Small intestine (tissue), 7 donors: ENCODE results near the gene PXK. TPM values are rescaled to one million over a fixed set of nuclear protein-coding genes. Genes with fewer than 3 reads are reported as not detected.

Experiments
- DNase-seq, 2 donors: peaks; one replicate each; pipeline versions ENCODE4 v3.0.0 to v3.0.0-alpha.2; 2013
- FAIRE-seq: peaks from 2 replicates; lab custom pipeline; 2012; peaks lifted over from hg19 to GRCh38; lab: Jason Lieb, UNC
- H3K27ac ChIP-seq, 3 donors: one replicate each; pipeline ENCODE4 v1.5.1; 2013; ENCODE audit warnings: low read length in 2 of 3, mild to moderate bottlenecking in 2 of 3, control low read depth in 1 of 3, inconsistent platforms in 1 of 3, low read depth in 1 of 3, moderate library complexity in 1 of 3
- H3K27me3 ChIP-seq, 3 donors: one replicate each; pipeline ENCODE4 v1.6.1; 2013; ENCODE audit warnings: low read length in 3 of 3, inconsistent platforms in 1 of 3; ENCODE audit not compliant: control insufficient read depth in 3 of 3, insufficient read depth in 3 of 3
- H3K36me3 ChIP-seq, 3 donors: one replicate each; pipeline ENCODE4 v1.6.1; 2013; ENCODE audit warnings: low read length in 3 of 3, inconsistent platforms in 1 of 3, low read depth in 1 of 3, mild to moderate bottlenecking in 1 of 3, moderate library complexity in 1 of 3; ENCODE audit not compliant: control insufficient read depth in 3 of 3, insufficient read depth in 2 of 3
- H3K4me1 ChIP-seq, 3 donors: one replicate each; pipeline ENCODE4 v1.6.1; 2013; ENCODE audit warnings: low read length in 2 of 3, inconsistent platforms in 1 of 3, low read depth in 1 of 3, mild to moderate bottlenecking in 1 of 3, moderate library complexity in 1 of 3; ENCODE audit not compliant: control insufficient read depth in 3 of 3, insufficient read depth in 2 of 3
- H3K4me3 ChIP-seq, 3 donors: one replicate each; pipeline ENCODE4 v1.5.1; 2013; ENCODE audit warnings: low read length in 3 of 3, control low read depth in 1 of 3, inconsistent platforms in 1 of 3, low read depth in 1 of 3, mild to moderate bottlenecking in 1 of 3, moderate library complexity in 1 of 3
- H3K9me3 ChIP-seq, 2 donors: one replicate each; pipeline ENCODE4 v1.6.1; 2013; ENCODE audit warnings: low read depth in 1 of 2, low read length in 1 of 2; ENCODE audit not compliant: control insufficient read depth in 2 of 2, insufficient read depth in 1 of 2
- WGBS, 3 donors: extraction: QIAGEN DNeasy Blood & Tissue Kit; methylation state at CpG; one replicate each; pipeline ENCODE4 v1.1.7; 2013; 5-methylcytosine and 5-hydroxymethylcytosine counted together
- polyA plus RNA-seq, 4 donors: library from polyadenylated mRNA; stranded (reverse) in 3 of 4; unstranded in 1 of 4; fragments of 200-250 nt in 3 of 4; fragments of 120-200 nt in 1 of 4; gene quantifications; one replicate each; pipeline versions ENCODE4 v1.2.1 to v1.2.3, GENCODE V29; 2013
- donor health status: healthy with polysubstance abuse.
- donor health status: control.
- donor health status: control.
- donor health status: Bipolar disorder and iron deficiency.
- donor health status: healthy.

The PXK gene
- polyA plus RNA-seq, 4 donors: 5.1 to 14.2 (median 9.2) TPM

GRCh38 chr3:58416191-58416590 lies 83.5 kb downstream of the PXK start:
- 86 to 96% (median 92%) methylated on average over 2 of the region's 2 CpGs for WGBS, 3 donors
- DNase-seq (no peak), FAIRE-seq (no peak)
- Histone ChIP-seq H3K27ac (no peak overlapping the region), H3K27me3 (no peaks in the 10 kb centered on the region), H3K9me3 (no peaks in the 10 kb centered on the region), H3K4me1 (peaks cover 0 to 8% (median 0%) of the 10 kb centered on the region in 3 donors), H3K4me3 (no peak overlapping the region), H3K36me3 (peaks cover 0 to 11% (median 0%) of the 10 kb centered on the region in 3 donors)

GRCh38 chr3:58417075-58417474 lies 84.4 kb downstream of the PXK start:
- Histone ChIP-seq H3K36me3 (peaks cover 0 to 16% (median 0%) of the 10 kb centered on the region in 3 donors), H3K4me3 (no peak overlapping the region), H3K27me3 (no peaks in the 10 kb centered on the region), H3K27ac (no peak overlapping the region), H3K4me1 (peaks cover 0 to 15% (median 0%) of the 10 kb centered on the region in 3 donors), H3K9me3 (no peaks in the 10 kb centered on the region)
- 28 to 70% (median 64%) methylated on average over 2 of the region's 2 CpGs for WGBS, 3 donors
- FAIRE-seq (no peak), DNase-seq (peak in 1 of 2 donors; percentile 52)

DNA sequence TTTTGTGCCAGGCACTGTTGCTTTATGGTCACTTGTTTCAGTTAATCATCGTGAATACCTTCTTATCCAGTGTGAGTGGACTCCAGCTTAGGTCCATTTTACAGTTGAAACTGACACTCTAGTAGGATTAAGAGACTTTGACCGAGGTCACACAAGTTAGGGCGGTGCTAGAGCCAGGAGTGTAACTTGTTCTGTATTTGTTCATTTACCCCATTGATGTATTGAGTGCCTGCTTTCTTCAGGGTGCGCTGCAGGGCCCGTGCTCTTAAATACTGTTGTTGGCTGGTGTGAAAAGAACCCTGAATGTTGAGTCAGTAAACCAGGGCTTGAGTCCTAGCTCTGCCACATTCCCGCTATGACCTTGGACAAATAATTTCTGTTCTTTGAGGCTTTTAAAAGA lies 85.5 kb downstream of the PXK start:
- H3K9me3 ChIP-seq: no peaks in the 10 kb centered on the region
- no peaks in the 10 kb centered on the region for H3K27me3 ChIP-seq
- H3K4me1 ChIP-seq: peaks cover 0 to 24% (median 0%) of the 10 kb centered on the region in 3 donors
- WGBS, 3 donors: 74 to 82% (median 74%) methylated on average over 6 of the region's 6 CpGs
- no peak overlapping the region for H3K27ac ChIP-seq
- H3K4me3 ChIP-seq: no peak overlapping the region
- H3K36me3 ChIP-seq: peaks cover 0 to 19% (median 3%) of the 10 kb centered on the region in 3 donors
- no peak for DNase-seq
- FAIRE-seq: no peak

GRCh38 chr3:58419780-58420507 lies 87.3 kb downstream of the PXK start:
- peaks cover 0 to 29% (median 0%) of the 10 kb centered on the region in 3 donors for H3K4me1 ChIP-seq
- WGBS, 3 donors: 49 to 62% (median 55%) methylated on average over 7 of the region's 7 CpGs
- peak overlapping the region; percentile 13 to 37 (median 24) for H3K27ac ChIP-seq
- FAIRE-seq (no peak), DNase-seq (no peak)
- no peaks in the 10 kb centered on the region for H3K27me3 ChIP-seq
- H3K4me3 ChIP-seq: no peak overlapping the region
- no peaks in the 10 kb centered on the region for H3K9me3 ChIP-seq
- H3K36me3 ChIP-seq: peaks cover 3 to 28% (median 5%) of the 10 kb centered on the region in 3 donors

DNA sequence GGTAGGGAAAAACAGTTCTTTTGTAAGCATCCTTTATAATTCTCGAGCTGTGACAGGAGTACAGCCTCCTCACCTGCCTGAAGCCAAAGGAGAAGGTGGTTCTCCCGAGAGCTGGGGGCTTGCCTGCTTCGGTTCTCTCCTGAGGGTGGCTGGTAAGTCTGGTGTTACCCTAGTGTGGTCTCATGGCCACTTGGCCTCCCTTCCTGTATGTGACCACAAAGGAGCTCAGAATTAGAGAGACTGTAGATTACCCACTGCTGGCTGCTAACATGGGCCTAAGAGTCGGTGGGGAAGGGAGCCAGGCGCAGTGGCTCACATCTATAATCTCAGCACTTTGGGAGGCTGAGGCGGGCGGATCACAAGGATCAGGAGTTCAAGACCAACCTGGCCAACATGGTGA lies 88.3 kb downstream of the PXK start:
- H3K4me1 ChIP-seq: peaks cover 0 to 29% (median 0%) of the 10 kb centered on the region in 3 donors
- FAIRE-seq (no peak), DNase-seq (no peak)
- H3K36me3 ChIP-seq: peaks cover 3 to 28% (median 6%) of the 10 kb centered on the region in 3 donors
- no peak overlapping the region for H3K4me3 ChIP-seq
- no peak overlapping the region for H3K27ac ChIP-seq
- WGBS, 3 donors: 71 to 83% (median 78%) methylated on average over 6 to 7 of the region's 7 CpGs
- H3K9me3 ChIP-seq: no peaks in the 10 kb centered on the region
- no peaks in the 10 kb centered on the region for H3K27me3 ChIP-seq

- no peak for FAIRE-seq
- WGBS, 3 donors: 59 to 74% (median 67%) methylated on average over 8 of the region's 8 CpGs
- peaks cover 0 to 27% (median 0%) of the 10 kb centered on the region in 3 donors for H3K4me1 ChIP-seq
- peak overlapping the region in 1 of 3 donors; percentile 62 for H3K27ac ChIP-seq
- peak; percentile 11 to 75 for DNase-seq
- no peak overlapping the region for H3K4me3 ChIP-seq
- H3K9me3 ChIP-seq: no peaks in the 10 kb centered on the region
- H3K36me3 ChIP-seq: peaks cover 10 to 39% (median 13%) of the 10 kb centered on the region in 3 donors
- no peaks in the 10 kb centered on the region for H3K27me3 ChIP-seq
Measured at GRCh38 chr3:58422756-58423325, 90.1 kb downstream of the PXK start.

DNA sequence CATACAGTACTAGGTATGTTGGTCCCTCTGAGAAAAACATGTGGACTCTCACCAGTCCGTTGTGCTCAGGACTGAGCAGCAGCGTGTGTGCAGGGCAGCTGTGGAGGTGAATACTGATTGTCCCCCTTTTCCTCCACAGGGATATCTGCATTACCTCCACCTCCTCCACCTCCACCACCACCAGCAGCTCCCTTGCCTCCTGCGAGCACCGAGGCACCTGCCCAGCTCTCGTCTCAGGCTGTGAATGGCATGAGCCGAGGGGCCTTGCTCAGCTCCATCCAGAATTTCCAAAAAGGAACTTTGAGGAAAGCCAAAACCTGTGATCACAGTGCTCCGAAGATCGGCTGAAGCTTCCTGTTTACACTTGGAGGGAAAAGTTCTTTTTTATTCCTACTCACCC lies 91.9 kb downstream of the PXK start:
- Histone ChIP-seq H3K36me3 (peaks cover 15 to 51% (median 26%) of the 10 kb centered on the region in 3 donors), H3K27me3 (no peaks in the 10 kb centered on the region), H3K9me3 (no peaks in the 10 kb centered on the region), H3K4me1 (peaks cover 0 to 25% (median 0%) of the 10 kb centered on the region in 3 donors), H3K27ac (peak overlapping the region in 1 of 3 donors; percentile 8), H3K4me3 (no peak overlapping the region)
- DNase-seq (no peak), FAIRE-seq (no peak)
- 66 to 88% (median 75%) methylated on average over 8 of the region's 8 CpGs for WGBS, 3 donors

DNA sequence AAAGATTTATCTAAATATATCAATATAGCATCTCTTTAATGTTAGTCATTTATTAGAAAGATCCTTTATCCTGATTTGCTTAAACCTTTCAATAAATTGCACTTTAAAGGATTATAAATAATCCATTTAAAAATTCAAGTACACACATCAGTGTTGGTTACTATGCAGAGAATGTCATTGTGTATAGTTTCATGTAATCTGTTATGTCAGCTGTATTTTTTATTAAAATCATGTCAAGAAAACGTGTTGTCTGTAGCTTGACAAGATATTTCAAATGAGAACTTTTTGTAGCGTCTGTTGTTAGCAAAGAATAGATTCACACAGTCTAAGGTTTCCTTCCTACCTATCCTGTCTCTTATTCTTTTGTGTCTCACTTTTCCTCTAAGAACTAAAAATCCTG lies 93.1 kb downstream of the PXK start:
- H3K9me3 ChIP-seq: no peaks in the 10 kb centered on the region
- H3K4me1 ChIP-seq: peaks cover 0 to 21% (median 0%) of the 10 kb centered on the region in 3 donors
- H3K36me3 ChIP-seq: peaks cover 17 to 56% (median 26%) of the 10 kb centered on the region in 3 donors
- H3K27ac ChIP-seq: no peak overlapping the region
- FAIRE-seq: no peak
- H3K27me3 ChIP-seq: no peaks in the 10 kb centered on the region
- no peak for DNase-seq
- WGBS, 3 donors: 64 to 68% (median 68%) methylated on average over 2 of the region's 2 CpGs
- no peak overlapping the region for H3K4me3 ChIP-seq
